Measurements from ENCODE around the gene GET4.

The GET4 gene

GRCh38 chr7:880450-880849 lies 4.1 kb downstream of the GET4 start:
- TF ChIP-seq CTCF (conservative IDR thresholded peaks at IDR 0.05): no peak
- no peak for TF ChIP-seq ZFX (IDR thresholded peaks at IDR 0.05)
- peak overlapping the region; percentile 86 for H3K27ac ChIP-seq

GRCh38 chr7:881441-882234 lies 5.3 kb downstream of the GET4 start:
- TF ChIP-seq ZFX (IDR thresholded peaks at IDR 0.05): no peak
- TF ChIP-seq CTCF (conservative IDR thresholded peaks at IDR 0.05): no peak
- peak overlapping the region; percentile 86 for H3K27ac ChIP-seq

GRCh38 chr7:882336-883035 lies 6.1 kb downstream of the GET4 start:
- no peak for TF ChIP-seq CTCF (conservative IDR thresholded peaks at IDR 0.05)
- no peak for TF ChIP-seq ZFX (IDR thresholded peaks at IDR 0.05)
- H3K27ac ChIP-seq: peak overlapping the region; percentile 86

- TF ChIP-seq CTCF (conservative IDR thresholded peaks at IDR 0.05): no peak
- TF ChIP-seq ZFX (IDR thresholded peaks at IDR 0.05): peak; percentile 57; the same call in 1 of the 2 replicates
- H3K27ac ChIP-seq: peak overlapping the region; percentile 86
Measured at GRCh38 chr7:883055-884021, 7.0 kb downstream of the GET4 start.

GRCh38 chr7:884191-885003 lies 8.0 kb downstream of the GET4 start:
- H3K27ac ChIP-seq: peak overlapping the region; percentile 86
- TF ChIP-seq CTCF (conservative IDR thresholded peaks at IDR 0.05): no peak
- TF ChIP-seq ZFX (IDR thresholded peaks at IDR 0.05): no peak

- H3K27ac ChIP-seq: peak overlapping the region; percentile 86
- no peak for TF ChIP-seq CTCF (conservative IDR thresholded peaks at IDR 0.05)
- TF ChIP-seq ZFX (IDR thresholded peaks at IDR 0.05): no peak
Measured at GRCh38 chr7:885261-885892, 9.0 kb downstream of the GET4 start.

Measured in C4-2B (cell line).